GM23338 (cell line): Measurements from ENCODE around the gene SREK1IP1. TPM values are rescaled to one million over a fixed set of nuclear protein-coding genes. Genes with fewer than 3 reads are reported as not detected.

Source experiments
- CREB1 ChIP-seq: fragments of 250-450 bp; sonication (Bioruptor Pico); IDR thresholded peaks from 2 replicates; pipeline ENCODE4 v1.5.0; 2020; ENCODE audit warnings: low read depth, mild to moderate bottlenecking, moderate library complexity
- EZH2 ChIP-seq: fragments of 200-600 bp; sonication (generic); IDR thresholded peaks from one replicate; pipeline ENCODE4 v1.8.0; 2017; ENCODE audit warnings: antibody characterized with exemption, mild to moderate bottlenecking, low read depth; ENCODE audit not compliant: unreplicated experiment
- NANOG ChIP-seq: IDR thresholded peaks from 2 replicates; pipeline ENCODE4 v1.6.1; 2016; ENCODE audit warnings: antibody characterized with exemption, borderline replicate concordance
- ZNF331 ChIP-seq: fragments of 250-450 bp; sonication (Bioruptor Pico); IDR thresholded peaks from 2 replicates; pipeline ENCODE4 v1.5.0; 2020; ENCODE audit warnings: low read depth, mild to moderate bottlenecking, moderate library complexity
- polyA plus RNA-seq: library from polyadenylated mRNA; unstranded; fragments of >200 nt; fragmentation: Nextera tagmentation; extraction: Ambion mirVana; gene quantifications from 2 replicates; pipeline ENCODE4 v1.2.1, GENCODE V29; 2016
- total RNA-seq: library from RNA; depleted of rRNA; stranded (reverse); fragments of >200 nt; shearing (Covaris generic); gene quantifications from 2 replicates; pipeline ENCODE4 v1.2.3, GENCODE V29; 2014
- TF ChIP-seq, protein P1 (sequence below): fragments of 250-450 bp; sonication (Bioruptor Pico); IDR thresholded peaks from 2 replicates; pipeline ENCODE4 v1.5.0; 2020; ENCODE audit warnings: mild to moderate bottlenecking, moderate library complexity
- TF ChIP-seq, protein P2 (sequence below), 2 experiments: fragments of 200-600 bp in 1 of 2; sonication (generic) in 1 of 2; conservative IDR thresholded peaks; 2 replicates each; pipeline versions ENCODE4 v1.5.1 to v1.6.1; 2016 to 2017; ENCODE audit warnings: antibody characterized with exemption in 2 of 2, low read depth in 2 of 2, mild to moderate bottlenecking in 2 of 2, moderate library complexity in 1 of 2
- TF ChIP-seq, protein P3 (sequence below): IDR thresholded peaks from 2 replicates; pipeline ENCODE4 v1.6.1; 2016; ENCODE audit warnings: antibody characterized with exemption

The SREK1IP1 gene
- total and polyA plus RNA-seq, 2 experiments from 2014 or later, result 16.7 to 137 TPM

DNA sequence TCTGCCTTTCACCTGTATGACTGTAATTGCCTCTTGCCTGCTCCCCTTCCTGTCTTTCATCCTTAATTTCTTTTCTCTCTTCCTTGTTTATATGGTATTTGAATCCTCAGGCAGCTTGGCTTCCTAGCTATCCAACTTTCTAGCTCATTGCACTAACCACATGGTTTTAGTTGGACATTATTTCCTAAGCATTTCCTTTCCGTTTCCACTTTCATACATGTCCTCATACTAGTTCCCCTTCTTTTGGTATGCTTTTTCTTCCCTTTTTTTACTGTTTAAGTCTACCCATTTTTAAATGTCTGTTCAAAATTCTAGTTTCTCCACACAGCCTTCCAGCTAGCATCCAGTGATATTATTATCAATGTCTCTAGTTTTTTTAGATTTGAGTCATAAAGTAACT, 6.8 kb upstream of the SREK1IP1 start (continued):
- TF ChIP-seq, protein P1, sequence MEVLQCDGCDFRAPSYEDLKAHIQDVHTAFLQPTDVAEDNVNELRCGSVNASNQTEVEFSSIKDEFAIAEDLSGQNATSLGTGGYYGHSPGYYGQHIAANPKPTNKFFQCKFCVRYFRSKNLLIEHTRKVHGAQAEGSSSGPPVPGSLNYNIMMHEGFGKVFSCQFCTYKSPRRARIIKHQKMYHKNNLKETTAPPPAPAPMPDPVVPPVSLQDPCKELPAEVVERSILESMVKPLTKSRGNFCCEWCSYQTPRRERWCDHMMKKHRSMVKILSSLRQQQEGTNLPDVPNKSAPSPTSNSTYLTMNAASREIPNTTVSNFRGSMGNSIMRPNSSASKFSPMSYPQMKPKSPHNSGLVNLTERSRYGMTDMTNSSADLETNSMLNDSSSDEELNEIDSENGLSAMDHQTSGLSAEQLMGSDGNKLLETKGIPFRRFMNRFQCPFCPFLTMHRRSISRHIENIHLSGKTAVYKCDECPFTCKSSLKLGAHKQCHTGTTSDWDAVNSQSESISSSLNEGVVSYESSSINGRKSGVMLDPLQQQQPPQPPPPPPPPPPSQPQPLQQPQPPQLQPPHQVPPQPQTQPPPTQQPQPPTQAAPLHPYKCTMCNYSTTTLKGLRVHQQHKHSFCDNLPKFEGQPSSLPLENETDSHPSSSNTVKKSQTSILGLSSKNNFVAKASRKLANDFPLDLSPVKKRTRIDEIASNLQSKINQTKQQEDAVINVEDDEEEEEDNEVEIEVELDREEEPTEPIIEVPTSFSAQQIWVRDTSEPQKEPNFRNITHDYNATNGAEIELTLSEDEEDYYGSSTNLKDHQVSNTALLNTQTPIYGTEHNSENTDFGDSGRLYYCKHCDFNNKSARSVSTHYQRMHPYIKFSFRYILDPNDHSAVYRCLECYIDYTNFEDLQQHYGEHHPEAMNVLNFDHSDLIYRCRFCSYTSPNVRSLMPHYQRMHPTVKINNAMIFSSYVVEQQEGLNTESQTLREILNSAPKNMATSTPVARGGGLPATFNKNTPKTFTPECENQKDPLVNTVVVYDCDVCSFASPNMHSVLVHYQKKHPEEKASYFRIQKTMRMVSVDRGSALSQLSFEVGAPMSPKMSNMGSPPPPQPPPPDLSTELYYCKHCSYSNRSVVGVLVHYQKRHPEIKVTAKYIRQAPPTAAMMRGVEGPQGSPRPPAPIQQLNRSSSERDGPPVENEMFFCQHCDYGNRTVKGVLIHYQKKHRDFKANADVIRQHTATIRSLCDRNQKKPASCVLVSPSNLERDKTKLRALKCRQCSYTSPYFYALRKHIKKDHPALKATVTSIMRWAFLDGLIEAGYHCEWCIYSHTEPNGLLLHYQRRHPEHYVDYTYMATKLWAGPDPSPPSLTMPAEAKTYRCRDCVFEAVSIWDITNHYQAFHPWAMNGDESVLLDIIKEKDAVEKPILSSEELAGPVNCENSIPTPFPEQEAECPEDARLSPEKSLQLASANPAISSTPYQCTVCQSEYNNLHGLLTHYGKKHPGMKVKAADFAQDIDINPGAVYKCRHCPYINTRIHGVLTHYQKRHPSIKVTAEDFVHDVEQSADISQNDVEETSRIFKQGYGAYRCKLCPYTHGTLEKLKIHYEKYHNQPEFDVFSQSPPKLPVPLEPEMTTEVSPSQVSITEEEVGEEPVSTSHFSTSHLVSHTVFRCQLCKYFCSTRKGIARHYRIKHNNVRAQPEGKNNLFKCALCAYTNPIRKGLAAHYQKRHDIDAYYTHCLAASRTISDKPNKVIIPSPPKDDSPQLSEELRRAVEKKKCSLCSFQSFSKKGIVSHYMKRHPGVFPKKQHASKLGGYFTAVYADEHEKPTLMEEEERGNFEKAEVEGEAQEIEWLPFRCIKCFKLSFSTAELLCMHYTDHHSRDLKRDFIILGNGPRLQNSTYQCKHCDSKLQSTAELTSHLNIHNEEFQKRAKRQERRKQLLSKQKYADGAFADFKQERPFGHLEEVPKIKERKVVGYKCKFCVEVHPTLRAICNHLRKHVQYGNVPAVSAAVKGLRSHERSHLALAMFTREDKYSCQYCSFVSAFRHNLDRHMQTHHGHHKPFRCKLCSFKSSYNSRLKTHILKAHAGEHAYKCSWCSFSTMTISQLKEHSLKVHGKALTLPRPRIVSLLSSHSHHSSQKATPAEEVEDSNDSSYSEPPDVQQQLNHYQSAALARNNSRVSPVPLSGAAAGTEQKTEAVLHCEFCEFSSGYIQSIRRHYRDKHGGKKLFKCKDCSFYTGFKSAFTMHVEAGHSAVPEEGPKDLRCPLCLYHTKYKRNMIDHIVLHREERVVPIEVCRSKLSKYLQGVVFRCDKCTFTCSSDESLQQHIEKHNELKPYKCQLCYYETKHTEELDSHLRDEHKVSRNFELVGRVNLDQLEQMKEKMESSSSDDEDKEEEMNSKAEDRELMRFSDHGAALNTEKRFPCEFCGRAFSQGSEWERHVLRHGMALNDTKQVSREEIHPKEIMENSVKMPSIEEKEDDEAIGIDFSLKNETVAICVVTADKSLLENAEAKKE (CRISPR knock-in tag), result no peak
- TF ChIP-seq NANOG (no peak), ZNF331 (CRISPR knock-in tag) (no peak), CREB1 (CRISPR knock-in tag) (no peak), EZH2 (no peak)
- TF ChIP-seq, protein P2, sequence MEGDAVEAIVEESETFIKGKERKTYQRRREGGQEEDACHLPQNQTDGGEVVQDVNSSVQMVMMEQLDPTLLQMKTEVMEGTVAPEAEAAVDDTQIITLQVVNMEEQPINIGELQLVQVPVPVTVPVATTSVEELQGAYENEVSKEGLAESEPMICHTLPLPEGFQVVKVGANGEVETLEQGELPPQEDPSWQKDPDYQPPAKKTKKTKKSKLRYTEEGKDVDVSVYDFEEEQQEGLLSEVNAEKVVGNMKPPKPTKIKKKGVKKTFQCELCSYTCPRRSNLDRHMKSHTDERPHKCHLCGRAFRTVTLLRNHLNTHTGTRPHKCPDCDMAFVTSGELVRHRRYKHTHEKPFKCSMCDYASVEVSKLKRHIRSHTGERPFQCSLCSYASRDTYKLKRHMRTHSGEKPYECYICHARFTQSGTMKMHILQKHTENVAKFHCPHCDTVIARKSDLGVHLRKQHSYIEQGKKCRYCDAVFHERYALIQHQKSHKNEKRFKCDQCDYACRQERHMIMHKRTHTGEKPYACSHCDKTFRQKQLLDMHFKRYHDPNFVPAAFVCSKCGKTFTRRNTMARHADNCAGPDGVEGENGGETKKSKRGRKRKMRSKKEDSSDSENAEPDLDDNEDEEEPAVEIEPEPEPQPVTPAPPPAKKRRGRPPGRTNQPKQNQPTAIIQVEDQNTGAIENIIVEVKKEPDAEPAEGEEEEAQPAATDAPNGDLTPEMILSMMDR (conservative IDR thresholded peaks at IDR 0.05; ENCODE audit: low read depth in 2 of 2), result no peak
- TF ChIP-seq, protein P3, sequence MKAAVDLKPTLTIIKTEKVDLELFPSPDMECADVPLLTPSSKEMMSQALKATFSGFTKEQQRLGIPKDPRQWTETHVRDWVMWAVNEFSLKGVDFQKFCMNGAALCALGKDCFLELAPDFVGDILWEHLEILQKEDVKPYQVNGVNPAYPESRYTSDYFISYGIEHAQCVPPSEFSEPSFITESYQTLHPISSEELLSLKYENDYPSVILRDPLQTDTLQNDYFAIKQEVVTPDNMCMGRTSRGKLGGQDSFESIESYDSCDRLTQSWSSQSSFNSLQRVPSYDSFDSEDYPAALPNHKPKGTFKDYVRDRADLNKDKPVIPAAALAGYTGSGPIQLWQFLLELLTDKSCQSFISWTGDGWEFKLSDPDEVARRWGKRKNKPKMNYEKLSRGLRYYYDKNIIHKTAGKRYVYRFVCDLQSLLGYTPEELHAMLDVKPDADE, result no peak
